Inflammatory macrophage treated with lipopolysaccharide for 1 hour (primary cell): Measurements from ENCODE around the gene ZKSCAN1.

Experiments used
- DNase-seq, 2 donors: peaks; one replicate each; pipeline ENCODE4 v3.0.0-alpha.2; 2020 to 2022

Gene ZKSCAN1

DNA sequence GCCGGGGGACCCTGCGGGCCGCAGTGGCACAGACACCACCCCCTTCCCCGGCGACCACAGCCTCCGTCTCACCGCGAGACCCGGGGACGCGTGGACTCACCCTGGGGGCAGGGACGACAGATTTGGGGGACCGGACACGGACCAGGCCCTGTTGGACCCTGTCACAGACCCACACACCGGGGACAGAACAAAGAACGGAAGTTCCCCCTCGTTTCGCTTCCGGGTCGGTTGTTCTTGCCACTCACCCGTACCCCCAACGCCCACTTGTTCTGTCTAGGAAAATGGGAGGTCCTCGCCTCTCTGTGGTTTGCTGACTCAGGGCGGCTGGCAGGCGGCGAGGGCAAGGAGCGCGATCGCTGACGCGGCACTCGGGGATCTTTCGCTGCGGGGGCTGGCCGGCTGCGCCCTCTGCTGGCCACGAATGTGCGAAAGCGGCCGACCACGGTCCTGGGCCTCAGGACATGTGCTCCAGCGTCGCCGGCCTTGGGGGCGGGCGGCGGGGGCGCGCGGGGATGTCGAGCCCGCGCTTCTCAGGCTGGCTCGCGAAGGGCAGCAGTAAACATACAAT lies 66.2 kb downstream of the ZKSCAN1 start, which contains the start of gene ZNF3:
ZNF3 (minus strand) TSS at position 189 of the 568 bp plus-strand sequence. CDS start 4,366 bp downstream, outside the sequence.
- DNase-seq, result peak; percentile 99

DNA sequence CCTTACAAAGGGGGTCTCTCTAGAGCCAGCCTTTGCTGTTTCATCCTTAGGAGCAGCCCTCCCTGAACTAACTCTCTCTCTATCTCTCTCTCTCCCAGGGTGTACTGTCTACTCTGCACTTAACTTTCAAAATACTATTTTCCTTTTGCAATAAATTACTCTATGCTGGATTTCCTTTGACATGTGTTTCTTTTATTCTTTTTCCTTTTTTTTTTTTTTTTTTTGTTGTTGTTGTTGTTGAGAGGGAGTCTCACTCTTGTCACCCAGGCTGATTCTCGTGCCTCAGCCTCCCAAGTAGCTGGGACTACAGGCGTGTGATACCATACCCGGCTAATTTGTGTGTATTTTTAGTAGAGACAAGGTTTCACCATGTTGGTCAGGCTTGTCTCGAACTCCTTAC lies 67.6 kb downstream of the ZKSCAN1 start:
- no peak for DNase-seq

GRCh38 chr7:100085515-100085914 lies 70.1 kb downstream of the ZKSCAN1 start:
- no peak for DNase-seq

DNA sequence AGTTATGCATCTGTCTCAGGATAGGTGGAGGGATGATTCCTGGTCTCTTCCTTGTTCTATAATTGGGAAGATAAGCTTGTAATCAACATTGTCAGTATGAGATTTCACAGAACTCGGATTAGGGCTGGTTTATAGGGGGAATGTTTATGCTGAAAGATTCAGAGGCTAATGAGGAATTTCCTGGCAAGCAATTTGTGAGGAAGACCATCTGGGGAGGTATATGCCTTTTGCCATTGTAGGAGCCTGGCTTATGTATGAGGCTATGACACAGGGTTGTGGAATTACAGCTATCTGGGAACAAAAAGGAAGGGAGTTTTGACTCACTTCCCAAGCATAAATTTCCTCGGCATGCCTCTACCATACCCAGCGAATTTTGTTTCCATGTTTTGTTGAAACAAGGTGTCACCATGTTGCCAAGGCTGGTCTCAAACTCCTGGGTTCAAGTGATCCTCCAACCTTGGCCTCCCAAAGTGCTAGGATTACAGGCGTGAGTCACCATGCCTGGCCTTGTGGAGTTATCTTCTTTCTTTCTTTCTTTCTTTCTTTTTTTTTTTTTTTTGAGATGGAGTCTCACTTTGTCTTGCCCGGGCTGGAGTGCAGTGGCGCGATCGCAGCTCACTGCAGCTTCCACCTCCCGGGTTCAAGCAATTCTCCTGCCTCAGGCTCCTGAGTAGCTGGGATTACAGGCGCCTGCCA lies 71.8 kb downstream of the ZKSCAN1 start:
- no peak for DNase-seq

GRCh38 chr7:100088095-100088620 lies 72.8 kb downstream of the ZKSCAN1 start:
- no peak for DNase-seq

- peak; percentile 63 to 87 for DNase-seq
These were observed 73.4 kb downstream of the ZKSCAN1 start, which contains the start of gene COPS6 for GRCh38 chr7:100088621-100089457. Gene COPS6 (plus strand): TSS chr7:100088969. CDS start chr7:100088991, 22 bp downstream.

GRCh38 chr7:100089458-100090196 lies 74.2 kb downstream of the ZKSCAN1 start:
- peak in 1 of 2 donors; percentile 7 for DNase-seq

DNA sequence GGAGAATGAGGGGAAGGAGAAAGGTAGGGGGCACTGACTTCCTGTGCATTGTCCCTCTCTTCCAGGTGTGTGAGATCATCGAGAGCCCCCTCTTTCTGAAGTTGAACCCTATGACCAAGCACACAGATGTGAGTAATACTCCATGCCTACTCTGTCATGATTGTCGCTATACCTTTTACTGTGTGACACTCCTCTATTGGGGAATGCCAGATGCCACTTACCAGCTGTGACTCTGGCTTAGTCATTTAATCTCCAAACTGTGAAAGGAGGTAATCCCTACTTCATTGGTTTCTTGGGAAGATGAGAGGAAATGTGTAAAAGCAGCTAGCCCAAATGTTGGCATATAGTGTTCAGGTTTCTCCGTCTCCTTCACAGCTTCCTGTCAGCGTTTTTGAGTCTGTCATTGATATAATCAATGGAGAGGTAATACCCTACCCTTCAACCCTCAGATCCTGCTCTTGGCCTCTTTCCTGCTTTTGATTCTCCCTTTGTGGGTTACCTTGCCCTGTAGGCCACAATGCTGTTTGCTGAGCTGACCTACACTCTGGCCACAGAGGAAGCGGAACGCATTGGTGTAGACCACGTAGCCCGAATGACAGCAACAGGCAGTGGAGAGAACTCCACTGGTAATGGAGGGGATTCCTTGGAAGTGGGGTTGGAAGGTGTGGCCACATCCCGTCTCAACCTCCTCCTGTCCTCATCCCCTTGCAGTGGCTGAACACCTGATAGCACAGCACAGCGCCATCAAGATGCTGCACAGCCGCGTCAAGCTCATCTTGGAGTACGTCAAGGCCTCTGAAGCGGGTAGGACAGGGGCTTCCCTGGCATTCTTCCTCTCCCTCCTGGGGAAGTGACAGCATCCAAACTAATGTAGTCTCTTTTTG lies 75.4 kb downstream of the ZKSCAN1 start:
- DNase-seq, result no peak
